Astrocyte (in vitro differentiated cells and primary cell): ENCODE measurements around the gene RAD9B. TPM values are rescaled to one million over a fixed set of nuclear protein-coding genes. Genes with fewer than 3 reads are reported as not detected.

Experiments
- DNase-seq: peaks from one replicate; pipeline ENCODE4 v3.0.0-alpha.2; 2010; ENCODE audit warnings: low read depth
- FAIRE-seq: peaks from 2 replicates; lab custom pipeline; 2011; peaks lifted over from hg19 to GRCh38; lab: Jason Lieb, UNC
- H2AFZ ChIP-seq: 2 replicates; pipeline ENCODE4 v1.6.0; 2012; ENCODE audit warnings: low read depth, low read length, inconsistent platforms
- H3K27ac ChIP-seq: 2 replicates; pipeline ENCODE4 v1.5.1; 2011; ENCODE audit warnings: low read depth, low read length, inconsistent platforms
- H3K27me3 ChIP-seq: 2 replicates; pipeline ENCODE4 v1.6.0; 2011; ENCODE audit warnings: low read length, inconsistent platforms; ENCODE audit not compliant: insufficient read depth
- H3K36me3 ChIP-seq: 2 replicates; pipeline ENCODE4 v1.5.1; 2011; ENCODE audit warnings: low read length, inconsistent platforms; ENCODE audit not compliant: insufficient read depth
- H3K4me1 ChIP-seq: 2 replicates; pipeline ENCODE4 v1.5.1; 2011; ENCODE audit warnings: low read length, inconsistent platforms; ENCODE audit not compliant: insufficient read depth
- H3K4me2 ChIP-seq: 2 replicates; pipeline ENCODE4 v1.6.0; 2012; ENCODE audit warnings: low read length, inconsistent platforms
- H3K4me3 ChIP-seq: 2 replicates; pipeline ENCODE4 v1.5.1; 2011; ENCODE audit warnings: low read depth, mild to moderate bottlenecking, low read length, inconsistent platforms; ENCODE audit not compliant: insufficient read depth
- H3K79me2 ChIP-seq: 2 replicates; pipeline ENCODE4 v1.6.0; 2012; ENCODE audit warnings: mild to moderate bottlenecking, low read length, inconsistent platforms; ENCODE audit not compliant: insufficient read depth
- H3K9ac ChIP-seq: 2 replicates; pipeline ENCODE4 v1.6.0; 2012; ENCODE audit warnings: mild to moderate bottlenecking, low read length, inconsistent platforms
- H3K9me3 ChIP-seq: 2 replicates; pipeline ENCODE4 v1.5.1; 2012; ENCODE audit warnings: low read depth, mild to moderate bottlenecking, low read length, inconsistent platforms; ENCODE audit not compliant: insufficient read depth
- H4K20me1 ChIP-seq: 2 replicates; pipeline ENCODE4 v1.6.0; 2012; ENCODE audit warnings: low read length, inconsistent platforms; ENCODE audit not compliant: insufficient read depth
- H3K27ac Mint-ChIP-seq: one replicate; pipeline ENCODE4 v1.8.0; 2021; ENCODE audit warnings: mild to moderate bottlenecking, mixed read lengths; ENCODE audit not compliant: unreplicated experiment
- H3K27me3 Mint-ChIP-seq: one replicate; pipeline ENCODE4 v1.8.0; 2021; ENCODE audit warnings: low read depth, mixed read lengths; ENCODE audit not compliant: unreplicated experiment
- H3K36me3 Mint-ChIP-seq: one replicate; pipeline ENCODE4 v1.8.0; 2021; ENCODE audit warnings: low read depth, mixed read lengths; ENCODE audit not compliant: unreplicated experiment
- H3K4me1 Mint-ChIP-seq: one replicate; pipeline ENCODE4 v1.8.0; 2021; ENCODE audit warnings: low read depth, mixed read lengths; ENCODE audit not compliant: unreplicated experiment
- H3K4me3 Mint-ChIP-seq: one replicate; pipeline ENCODE4 v1.8.0; 2021; ENCODE audit warnings: mild to moderate bottlenecking, moderate library complexity, mixed read lengths; ENCODE audit not compliant: unreplicated experiment
- H3K9me3 Mint-ChIP-seq: one replicate; pipeline ENCODE4 v1.8.0; 2021; ENCODE audit warnings: mild to moderate bottlenecking, mixed read lengths; ENCODE audit not compliant: unreplicated experiment
- EZH2 ChIP-seq: IDR thresholded peaks from 2 replicates; pipeline ENCODE4 v1.6.1; 2012; ENCODE audit warnings: mild to moderate bottlenecking, low read length, inconsistent platforms; ENCODE audit not compliant: insufficient read depth
- total RNA-seq: library from RNA; stranded (reverse); gene quantifications from 2 replicates; pipeline ENCODE4 v1.2.1, GENCODE V29; 2021
- TF ChIP-seq, protein P1 (sequence below): IDR thresholded peaks from 2 replicates; pipeline ENCODE4 v1.5.1; 2011; ENCODE audit warnings: low read depth, mild to moderate bottlenecking, inconsistent platforms, low read length, moderate library complexity; ENCODE audit not compliant: insufficient read depth

Gene RAD9B
- total RNA-seq, 1 donor from 2014 or later: 0.66 TPM

DNA sequence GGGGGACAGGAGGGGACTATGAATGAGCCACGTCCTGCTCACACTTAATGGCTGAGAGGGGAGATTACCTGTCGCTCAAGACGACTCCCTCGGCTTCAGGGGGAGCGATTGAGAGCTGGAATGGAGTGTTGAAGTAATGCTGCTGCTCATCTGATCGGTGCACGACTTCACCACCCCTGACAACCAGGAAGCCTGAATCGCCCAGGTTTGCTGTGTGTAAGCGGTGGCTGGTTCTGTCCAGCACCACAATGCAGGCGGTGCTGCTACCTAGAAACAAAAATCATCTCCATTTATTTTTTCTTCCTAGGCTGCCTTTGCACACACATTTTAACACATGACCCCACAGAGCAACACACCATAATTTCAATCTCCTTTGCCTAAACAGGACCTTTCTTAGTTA is 43.7 kb downstream of the RAD9B start:
- DNase-seq (no peak), FAIRE-seq (no peak)
- H4K20me1 ChIP-seq: peaks cover 42% of the 10 kb centered on the region
- H3K27me3 ChIP-seq: no peaks in the 10 kb centered on the region
- H3K27ac ChIP-seq: peak overlapping the region; percentile 46
- no peaks in the 10 kb centered on the region for H3K79me2 ChIP-seq
- peaks cover 17% of the 10 kb centered on the region for H3K4me1 ChIP-seq
- TF ChIP-seq, protein P1, sequence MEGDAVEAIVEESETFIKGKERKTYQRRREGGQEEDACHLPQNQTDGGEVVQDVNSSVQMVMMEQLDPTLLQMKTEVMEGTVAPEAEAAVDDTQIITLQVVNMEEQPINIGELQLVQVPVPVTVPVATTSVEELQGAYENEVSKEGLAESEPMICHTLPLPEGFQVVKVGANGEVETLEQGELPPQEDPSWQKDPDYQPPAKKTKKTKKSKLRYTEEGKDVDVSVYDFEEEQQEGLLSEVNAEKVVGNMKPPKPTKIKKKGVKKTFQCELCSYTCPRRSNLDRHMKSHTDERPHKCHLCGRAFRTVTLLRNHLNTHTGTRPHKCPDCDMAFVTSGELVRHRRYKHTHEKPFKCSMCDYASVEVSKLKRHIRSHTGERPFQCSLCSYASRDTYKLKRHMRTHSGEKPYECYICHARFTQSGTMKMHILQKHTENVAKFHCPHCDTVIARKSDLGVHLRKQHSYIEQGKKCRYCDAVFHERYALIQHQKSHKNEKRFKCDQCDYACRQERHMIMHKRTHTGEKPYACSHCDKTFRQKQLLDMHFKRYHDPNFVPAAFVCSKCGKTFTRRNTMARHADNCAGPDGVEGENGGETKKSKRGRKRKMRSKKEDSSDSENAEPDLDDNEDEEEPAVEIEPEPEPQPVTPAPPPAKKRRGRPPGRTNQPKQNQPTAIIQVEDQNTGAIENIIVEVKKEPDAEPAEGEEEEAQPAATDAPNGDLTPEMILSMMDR: no peak
- Mint-ChIP-seq H3K27me3 (no peaks in the 10 kb centered on the region), H3K4me1 (peaks cover 28% of the 10 kb centered on the region), H3K9me3 (no peaks in the 10 kb centered on the region), H3K4me3 (peak overlapping the region; percentile 23), H3K36me3 (peaks cover 2% of the 10 kb centered on the region), H3K27ac (peak overlapping the region; percentile 71)
- H3K36me3 ChIP-seq: peaks cover 3% of the 10 kb centered on the region
- peak overlapping the region; percentile 48 for H3K4me2 ChIP-seq
- no peak overlapping the region for H2AFZ ChIP-seq
- H3K9ac ChIP-seq: peak overlapping the region; percentile 15
- H3K4me3 ChIP-seq: no peak overlapping the region
- no peaks in the 10 kb centered on the region for H3K9me3 ChIP-seq

DNA sequence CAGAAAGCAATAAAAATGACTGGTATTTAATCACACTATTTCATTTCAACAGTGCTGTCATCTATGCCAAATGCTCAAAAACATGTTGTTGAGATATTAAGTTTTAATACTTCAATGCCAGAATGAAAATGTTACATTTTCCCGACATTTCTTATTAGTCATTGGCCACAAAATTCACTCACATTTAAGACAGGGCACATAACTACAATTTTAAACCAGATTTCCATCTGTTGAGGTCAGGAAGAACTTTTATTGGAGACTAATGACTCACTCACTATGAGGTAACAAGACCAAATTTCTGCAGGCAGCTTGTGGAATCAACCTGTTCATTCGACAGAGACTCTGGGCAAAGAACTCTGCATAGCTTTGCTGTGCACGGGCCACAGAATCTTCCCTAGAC is 44.2 kb downstream of the RAD9B start:
- Mint-ChIP-seq H3K36me3 (peaks cover 2% of the 10 kb centered on the region), H3K4me3 (no peak overlapping the region), H3K27me3 (no peaks in the 10 kb centered on the region), H3K4me1 (peaks cover 28% of the 10 kb centered on the region), H3K27ac (peak overlapping the region; percentile 71), H3K9me3 (no peaks in the 10 kb centered on the region)
- Histone ChIP-seq H3K27me3 (no peaks in the 10 kb centered on the region), H3K4me1 (peaks cover 17% of the 10 kb centered on the region), H3K4me2 (peak overlapping the region; percentile 48), H4K20me1 (peaks cover 42% of the 10 kb centered on the region), H3K36me3 (peaks cover 4% of the 10 kb centered on the region), H3K4me3 (no peak overlapping the region), H2AFZ (no peak overlapping the region), H3K9me3 (no peaks in the 10 kb centered on the region), H3K27ac (peak overlapping the region; percentile 46), H3K79me2 (peaks cover under 1% of the 10 kb centered on the region), H3K9ac (peak overlapping the region; percentile 15)
- TF ChIP-seq, protein P1: no peak
- no peak for TF ChIP-seq EZH2
- DNase-seq: peak; percentile 95
- no peak for FAIRE-seq

DNA sequence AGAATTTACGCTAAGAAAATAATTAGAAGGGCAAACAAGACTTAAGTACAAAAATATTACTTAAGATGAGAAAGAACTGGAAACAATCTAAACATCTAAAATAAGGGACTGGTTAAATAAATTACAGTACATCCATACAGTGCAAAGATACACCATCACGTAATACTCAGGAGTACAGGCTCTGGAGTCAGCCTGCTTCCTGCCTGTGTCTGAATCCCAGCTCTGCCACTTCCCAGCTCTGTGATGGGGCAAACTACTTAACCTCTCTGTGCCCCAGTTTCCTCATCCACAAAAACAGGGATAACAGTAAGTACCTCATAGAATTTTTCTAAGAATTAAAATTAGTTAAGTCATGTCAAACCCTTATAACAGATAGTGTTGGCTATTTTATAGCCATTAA is 45.0 kb downstream of the RAD9B start:
- H3K4me1 Mint-ChIP-seq: peaks cover 34% of the 10 kb centered on the region
- DNase-seq: no peak
- Histone ChIP-seq H2AFZ (no peak overlapping the region), H3K4me2 (no peak overlapping the region), H4K20me1 (peaks cover 49% of the 10 kb centered on the region), H3K79me2 (peaks cover 8% of the 10 kb centered on the region), H3K27me3 (no peaks in the 10 kb centered on the region), H3K4me3 (no peak overlapping the region), H3K4me1 (peaks cover 17% of the 10 kb centered on the region), H3K36me3 (peaks cover 4% of the 10 kb centered on the region), H3K9me3 (no peaks in the 10 kb centered on the region), H3K27ac (no peak overlapping the region), H3K9ac (no peak overlapping the region)
- H3K9me3 Mint-ChIP-seq: no peaks in the 10 kb centered on the region
- no peak for TF ChIP-seq EZH2
- TF ChIP-seq, protein P1: no peak
- H3K4me3 Mint-ChIP-seq: no peak overlapping the region
- no peak for FAIRE-seq
- no peak overlapping the region for H3K27ac Mint-ChIP-seq
- H3K36me3 Mint-ChIP-seq: peaks cover 2% of the 10 kb centered on the region
- no peaks in the 10 kb centered on the region for H3K27me3 Mint-ChIP-seq
